Measurements from ENCODE around the gene NSFL1C.

The NSFL1C gene

DNA sequence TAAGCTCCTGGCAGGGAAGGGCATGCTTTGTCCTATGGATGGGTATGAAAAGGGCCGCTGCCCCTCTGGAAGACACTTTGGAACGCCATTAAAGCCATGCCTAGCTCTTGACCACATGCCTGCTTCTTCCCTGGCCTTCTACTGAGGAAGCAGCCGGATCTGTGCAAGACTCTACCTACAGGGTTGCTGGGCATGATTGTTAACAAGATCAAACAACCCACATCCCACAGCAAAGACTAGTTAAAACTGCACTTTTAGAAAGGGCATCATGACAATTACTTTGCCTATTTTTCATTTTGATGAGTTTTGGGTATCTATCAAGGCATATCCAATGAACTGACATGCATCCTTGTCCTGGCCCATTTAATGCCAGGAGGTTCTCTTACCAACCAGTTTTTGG, 25.5 kb downstream of the NSFL1C start:
- H3K27ac ChIP-seq = no peak overlapping the region
- TF ChIP-seq ZFX (IDR thresholded peaks at IDR 0.05; ENCODE audit: borderline replicate concordance) = no peak
- TF ChIP-seq, protein P1, sequence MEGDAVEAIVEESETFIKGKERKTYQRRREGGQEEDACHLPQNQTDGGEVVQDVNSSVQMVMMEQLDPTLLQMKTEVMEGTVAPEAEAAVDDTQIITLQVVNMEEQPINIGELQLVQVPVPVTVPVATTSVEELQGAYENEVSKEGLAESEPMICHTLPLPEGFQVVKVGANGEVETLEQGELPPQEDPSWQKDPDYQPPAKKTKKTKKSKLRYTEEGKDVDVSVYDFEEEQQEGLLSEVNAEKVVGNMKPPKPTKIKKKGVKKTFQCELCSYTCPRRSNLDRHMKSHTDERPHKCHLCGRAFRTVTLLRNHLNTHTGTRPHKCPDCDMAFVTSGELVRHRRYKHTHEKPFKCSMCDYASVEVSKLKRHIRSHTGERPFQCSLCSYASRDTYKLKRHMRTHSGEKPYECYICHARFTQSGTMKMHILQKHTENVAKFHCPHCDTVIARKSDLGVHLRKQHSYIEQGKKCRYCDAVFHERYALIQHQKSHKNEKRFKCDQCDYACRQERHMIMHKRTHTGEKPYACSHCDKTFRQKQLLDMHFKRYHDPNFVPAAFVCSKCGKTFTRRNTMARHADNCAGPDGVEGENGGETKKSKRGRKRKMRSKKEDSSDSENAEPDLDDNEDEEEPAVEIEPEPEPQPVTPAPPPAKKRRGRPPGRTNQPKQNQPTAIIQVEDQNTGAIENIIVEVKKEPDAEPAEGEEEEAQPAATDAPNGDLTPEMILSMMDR (IDR thresholded peaks at IDR 0.05) = no peak

DNA sequence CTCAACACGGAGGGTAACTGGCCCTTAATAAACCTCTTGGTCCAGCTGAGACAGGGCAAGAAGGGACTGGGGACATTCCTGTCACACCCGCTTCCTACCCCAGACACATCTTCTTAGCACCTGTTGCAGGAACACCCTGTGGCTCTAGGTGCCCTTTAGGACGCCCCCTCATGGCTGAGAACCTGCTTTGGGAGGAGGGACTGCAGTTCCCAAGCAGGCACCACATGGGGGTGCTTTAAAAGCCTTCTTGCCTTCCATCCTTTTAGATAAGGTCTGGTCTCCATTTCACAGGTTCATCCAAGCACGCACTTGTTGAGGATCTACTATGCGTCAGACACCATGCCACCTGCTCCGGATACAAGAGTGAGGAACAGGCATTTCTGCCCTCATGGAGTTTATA, 26.6 kb downstream of the NSFL1C start:
- no peak for TF ChIP-seq ZFX (IDR thresholded peaks at IDR 0.05; ENCODE audit: borderline replicate concordance)
- TF ChIP-seq, protein P1 (IDR thresholded peaks at IDR 0.05) = 0 out of 2 replicates have a peak, but pooled peaks have one; percentile 7
- no peak overlapping the region for H3K27ac ChIP-seq

DNA sequence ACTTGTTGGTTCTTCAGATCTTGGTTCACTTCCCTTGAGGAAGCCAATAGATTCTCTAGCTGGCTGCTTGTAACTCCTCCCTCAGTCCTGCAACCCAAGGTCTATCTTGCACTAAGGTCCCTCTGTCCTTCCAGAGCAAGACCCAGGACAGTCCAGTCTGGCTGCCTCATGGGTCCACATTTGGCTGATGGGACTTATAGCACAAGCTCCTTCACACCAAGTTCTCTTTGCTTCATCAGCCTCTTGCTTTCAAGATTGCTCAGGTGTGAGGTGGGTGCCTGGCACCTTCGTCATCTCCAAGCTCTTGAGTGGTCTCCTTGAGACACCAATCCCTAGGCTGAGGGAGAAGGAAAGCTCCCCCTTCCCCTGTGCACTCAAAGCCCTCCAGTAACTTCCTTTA, 28.3 kb downstream of the NSFL1C start:
- TF ChIP-seq ZFX (IDR thresholded peaks at IDR 0.05; ENCODE audit: borderline replicate concordance) = no peak
- H3K27ac ChIP-seq = no peak overlapping the region

DNA sequence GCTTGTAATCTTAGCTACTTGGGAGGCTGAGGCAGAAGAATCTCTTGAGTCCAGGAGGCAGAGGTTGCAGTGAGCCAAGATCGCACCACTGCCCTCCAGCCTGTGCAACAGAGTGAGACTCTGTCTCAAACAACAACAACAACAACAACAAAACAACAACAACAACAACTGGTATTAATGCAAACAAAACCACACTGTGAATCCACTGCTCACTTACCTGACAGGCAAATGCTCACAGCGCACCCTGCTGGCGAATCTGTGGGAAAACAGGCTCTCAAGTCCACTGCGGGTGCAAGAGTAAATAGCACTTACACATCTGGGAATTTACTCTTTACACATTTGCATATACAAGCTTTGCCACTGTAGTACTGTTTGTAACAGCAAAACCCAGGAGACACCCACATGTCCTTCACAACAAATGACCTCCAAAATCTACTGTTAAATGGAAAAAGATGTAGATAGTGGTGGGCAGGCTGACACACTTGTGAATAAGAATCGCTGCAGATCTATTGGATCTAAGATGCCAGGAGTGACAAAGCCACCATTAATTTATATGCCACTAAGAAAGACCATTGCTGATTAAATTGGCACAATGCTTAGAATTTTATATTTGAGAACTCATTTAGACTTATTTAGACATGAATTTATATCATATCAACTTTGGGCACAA, 29.3 kb downstream of the NSFL1C start:
- no peak overlapping the region for H3K27ac ChIP-seq
- TF ChIP-seq, protein P1 (IDR thresholded peaks at IDR 0.05) = peak; percentile 93
- no peak for TF ChIP-seq ZFX (IDR thresholded peaks at IDR 0.05; ENCODE audit: borderline replicate concordance)

DNA sequence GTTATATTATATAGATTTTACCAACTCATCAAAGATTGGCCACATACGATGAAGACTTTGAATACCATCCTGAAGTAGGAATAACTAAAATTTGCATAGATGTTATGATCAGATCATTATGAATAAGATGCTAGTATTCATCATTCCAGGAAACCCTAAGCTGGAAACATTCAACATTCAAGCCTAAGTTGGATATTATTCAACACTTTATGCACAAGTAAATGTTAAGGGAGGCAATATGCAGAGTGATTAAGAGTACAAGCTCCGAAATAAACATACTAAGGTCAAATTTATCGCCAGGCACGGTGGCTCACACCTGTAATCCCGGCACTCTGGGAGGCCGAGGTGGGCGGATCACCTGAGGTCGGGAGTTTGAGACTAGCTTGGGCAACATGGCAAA, 30.4 kb downstream of the NSFL1C start:
- TF ChIP-seq, protein P1 (IDR thresholded peaks at IDR 0.05) = no peak
- no peak for TF ChIP-seq ZFX (IDR thresholded peaks at IDR 0.05; ENCODE audit: borderline replicate concordance)
- no peak overlapping the region for H3K27ac ChIP-seq

DNA sequence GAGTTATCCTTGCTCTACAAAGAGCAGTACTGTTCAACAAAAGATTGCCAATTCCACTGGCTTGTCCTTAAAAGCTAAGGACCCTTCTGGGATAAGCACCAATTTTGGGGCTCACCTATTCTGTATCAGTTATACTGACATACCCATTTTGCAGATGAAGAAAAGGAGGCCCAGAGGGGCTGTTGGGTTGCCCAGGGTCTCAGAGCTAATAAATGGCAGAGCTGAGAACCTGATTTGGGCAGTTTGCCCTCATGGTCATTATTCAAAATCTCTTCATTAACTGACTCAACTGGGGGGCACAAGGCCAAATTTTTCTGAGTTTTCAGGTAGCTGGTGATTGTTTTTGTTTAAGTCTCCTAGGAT, 31.3 kb downstream of the NSFL1C start:
- TF ChIP-seq, protein P1 (IDR thresholded peaks at IDR 0.05) = no peak
- no peak for TF ChIP-seq ZFX (IDR thresholded peaks at IDR 0.05; ENCODE audit: borderline replicate concordance)
- no peak overlapping the region for H3K27ac ChIP-seq

DNA sequence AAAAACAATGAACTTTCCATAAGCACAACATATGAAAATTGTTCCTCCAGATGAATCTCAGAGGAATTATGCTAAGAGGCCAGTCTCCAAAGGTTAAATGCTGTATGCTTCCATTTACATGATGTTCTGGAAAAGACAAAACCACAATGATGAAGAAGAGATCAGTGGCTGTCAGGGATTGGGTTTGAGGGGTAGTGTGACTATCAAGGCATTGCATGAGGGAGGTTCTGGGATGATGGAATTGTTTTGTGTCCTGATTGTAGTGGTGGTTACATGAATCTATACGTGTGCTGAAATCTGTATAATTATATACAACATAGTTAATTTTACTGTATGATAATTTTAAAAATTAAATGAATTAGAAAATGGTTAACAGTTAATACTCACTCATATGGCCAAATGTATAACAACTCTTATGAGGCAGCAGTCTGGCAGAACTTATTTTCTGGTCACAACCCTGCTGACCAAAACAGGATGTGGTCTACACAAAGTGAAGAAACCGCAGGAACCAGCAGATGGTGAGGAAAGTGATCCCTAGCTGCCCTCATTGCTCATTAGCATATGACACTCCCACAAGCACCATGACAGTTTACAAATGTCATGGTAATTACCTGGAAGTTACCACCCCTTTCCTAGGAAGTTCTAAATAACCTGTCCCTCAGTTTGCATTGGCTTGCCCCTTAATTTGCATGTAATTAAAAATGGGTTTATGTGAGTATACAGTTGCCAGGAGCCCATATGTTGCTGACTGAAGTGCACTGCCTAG, 31.9 kb downstream of the NSFL1C start:
- no peak overlapping the region for H3K27ac ChIP-seq
- TF ChIP-seq, protein P1 (IDR thresholded peaks at IDR 0.05) = no peak
- no peak for TF ChIP-seq ZFX (IDR thresholded peaks at IDR 0.05; ENCODE audit: borderline replicate concordance)
